ENCODE measurements around the gene CUEDC1.

CUEDC1 gene

DNA sequence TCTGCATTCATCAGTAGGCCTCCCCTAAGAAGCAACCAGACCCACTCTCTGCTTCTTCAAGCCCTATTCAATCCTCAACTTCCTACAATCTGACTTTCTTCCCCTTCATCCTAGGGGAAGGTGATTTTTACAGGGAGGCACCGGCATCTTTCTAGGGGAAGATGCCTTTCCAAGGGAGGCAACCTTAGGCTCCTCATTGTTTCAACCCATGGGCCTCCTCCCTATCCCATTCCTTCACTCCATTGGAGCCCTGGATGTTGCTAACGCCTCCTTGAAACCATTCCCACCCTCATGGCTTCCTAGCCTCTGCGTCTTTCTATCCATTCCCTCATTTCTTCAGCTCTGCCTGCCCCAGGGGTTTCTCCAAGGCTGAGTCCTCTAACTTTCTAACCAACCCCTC, 2.7 kb upstream of the CUEDC1 start:
- no peak for DNase-seq (ENCODE audit: low spot score)

DNA sequence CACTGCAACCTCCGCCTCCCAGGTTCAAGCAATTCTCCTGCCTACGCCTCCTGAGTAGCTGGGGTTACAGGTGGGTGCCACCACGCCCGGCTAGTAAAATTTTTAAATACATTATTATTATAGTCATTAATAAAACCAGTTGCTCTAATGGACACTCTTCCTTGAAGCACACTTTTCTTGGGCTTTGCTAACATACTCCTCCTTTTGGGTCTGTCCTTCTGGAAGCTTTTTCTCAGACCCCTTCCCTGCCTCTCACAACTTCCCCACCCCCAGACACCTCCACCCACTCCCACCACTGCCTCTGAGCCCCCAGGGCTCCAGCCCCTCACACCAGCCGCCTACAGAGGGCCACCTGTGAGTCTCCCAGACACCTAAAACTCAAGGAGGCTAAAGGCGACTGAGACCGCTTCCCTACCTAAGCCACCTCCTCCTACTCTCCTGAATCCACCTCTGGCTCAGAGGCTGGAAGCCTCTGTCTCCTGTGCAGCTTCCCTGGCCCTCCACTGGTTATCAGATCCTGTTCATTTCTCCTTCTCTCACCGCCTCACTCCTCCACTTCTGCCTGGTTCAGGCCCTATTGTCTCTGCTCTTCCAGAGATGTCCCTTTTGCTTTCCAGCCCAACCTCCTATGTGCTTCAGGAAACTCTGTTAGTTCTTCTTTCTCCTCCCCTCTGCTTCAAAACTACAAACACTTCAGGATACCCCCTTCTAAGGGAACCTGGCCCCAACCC, 2.1 kb upstream of the CUEDC1 start:
- no peak for DNase-seq (ENCODE audit: low spot score)

DNA sequence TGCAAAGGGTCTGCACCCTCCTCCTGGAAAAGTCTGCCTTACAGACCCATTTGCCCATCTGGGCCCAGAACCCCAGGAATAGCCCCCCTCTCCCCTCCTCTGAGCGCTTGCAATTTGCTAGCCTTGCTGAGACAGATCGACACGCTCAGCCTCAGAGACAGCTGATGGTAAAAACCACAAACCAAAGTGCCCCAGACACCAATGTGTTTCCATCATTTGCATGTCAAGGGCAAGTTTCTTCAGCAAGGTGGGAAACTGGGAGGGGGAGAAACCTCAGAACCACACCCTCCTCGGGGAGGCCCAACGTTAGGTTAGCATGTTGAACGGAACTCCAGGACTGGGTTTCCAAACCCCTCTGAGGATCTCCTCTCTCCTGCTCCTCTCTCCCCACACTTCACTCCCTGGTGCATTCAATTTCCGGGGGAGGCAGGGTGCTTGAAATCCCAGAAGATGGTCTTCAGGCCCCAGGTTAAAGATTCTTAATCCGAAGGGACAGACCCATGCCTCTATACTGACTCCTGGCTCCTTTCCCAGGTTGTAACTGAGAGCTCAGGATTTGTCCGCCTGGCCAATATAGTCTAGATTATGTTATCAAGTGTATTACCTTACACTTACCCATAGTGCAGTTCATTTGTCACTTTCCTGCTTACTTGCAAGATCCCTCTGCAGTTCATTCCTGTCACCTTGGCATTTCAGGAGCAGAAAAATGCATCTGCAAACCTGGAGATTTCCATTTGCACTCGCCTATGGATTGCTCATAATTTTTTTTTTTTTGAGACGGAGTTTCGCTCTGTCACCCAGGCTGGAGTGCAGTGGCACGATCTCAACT, 1.3 kb upstream of the CUEDC1 start:
- DNase-seq (ENCODE audit: low spot score): no peak

DNA sequence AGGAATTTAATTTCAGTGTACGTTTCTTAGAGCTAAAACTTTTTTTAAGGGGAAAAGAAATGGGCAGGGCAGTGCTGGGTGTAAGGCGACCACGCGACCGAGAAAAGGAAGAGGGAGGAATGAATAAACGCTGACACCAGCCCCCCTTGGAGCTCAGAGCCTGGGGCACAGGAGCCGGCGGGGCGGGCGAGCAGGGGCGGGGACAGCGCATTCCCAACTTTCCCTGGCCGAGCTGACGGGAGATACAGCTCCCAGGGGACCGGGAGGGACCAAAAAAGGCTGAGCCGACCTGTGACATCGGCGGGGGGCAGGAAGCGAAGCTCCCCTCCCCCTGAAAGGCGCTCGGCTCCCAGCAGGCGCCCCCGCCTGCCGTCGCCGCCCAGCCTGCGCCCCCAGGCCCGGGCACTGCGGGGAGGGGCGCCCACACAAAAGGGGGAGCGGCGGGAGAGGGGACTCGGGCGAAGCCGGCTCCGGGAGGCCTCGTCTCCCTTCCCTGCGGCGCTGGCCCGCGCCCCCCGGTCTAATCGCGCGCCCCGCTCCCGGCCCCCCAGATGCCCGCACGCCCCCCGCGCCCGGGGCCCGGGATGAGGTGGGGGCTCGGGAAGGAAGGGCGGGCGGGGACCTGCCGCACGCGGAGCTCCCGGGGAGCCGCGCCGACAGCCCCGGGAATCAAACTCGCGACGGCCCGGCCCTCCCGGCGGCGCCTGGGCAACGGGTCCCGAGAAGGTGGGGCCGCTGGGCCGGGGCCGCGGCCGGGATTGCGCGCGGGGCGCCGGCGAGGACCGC, 622 bp downstream of the CUEDC1 start:
- DNase-seq (ENCODE audit: low spot score): peak; percentile 59

DNA sequence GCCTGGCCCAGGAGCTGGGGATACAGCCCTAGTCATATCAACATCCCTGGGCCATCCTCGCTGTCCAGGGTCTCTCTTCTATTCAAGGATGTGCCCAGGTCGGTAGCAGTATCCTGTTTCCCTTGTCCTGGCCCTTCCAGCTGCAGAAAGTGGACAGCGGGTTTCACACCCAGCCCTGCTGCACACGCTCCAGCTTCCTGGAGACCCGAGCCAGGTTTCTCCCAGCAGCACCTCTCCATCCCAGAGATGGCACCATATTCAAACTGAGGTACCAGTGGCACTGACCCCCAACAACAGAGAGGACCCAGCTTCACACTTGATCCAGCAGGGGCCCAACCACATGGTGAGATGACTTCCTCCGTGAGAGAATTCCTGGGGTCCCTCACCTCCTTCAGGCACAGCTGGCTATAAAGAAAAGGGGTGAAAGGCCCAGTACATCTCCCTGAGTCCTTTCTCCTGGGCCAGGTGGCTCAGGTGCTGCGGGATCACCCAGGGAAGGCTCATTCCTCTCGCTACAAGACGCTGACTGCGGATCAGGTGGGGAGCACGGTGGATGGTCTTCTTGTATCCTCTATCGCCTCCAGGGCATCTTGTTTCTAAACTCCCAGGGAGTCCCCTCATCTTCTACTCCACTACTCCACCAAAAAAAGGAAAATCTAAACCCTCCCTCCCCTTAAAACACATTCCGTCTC, 1.4 kb downstream of the CUEDC1 start:
- no peak for DNase-seq (ENCODE audit: low spot score)

DNA sequence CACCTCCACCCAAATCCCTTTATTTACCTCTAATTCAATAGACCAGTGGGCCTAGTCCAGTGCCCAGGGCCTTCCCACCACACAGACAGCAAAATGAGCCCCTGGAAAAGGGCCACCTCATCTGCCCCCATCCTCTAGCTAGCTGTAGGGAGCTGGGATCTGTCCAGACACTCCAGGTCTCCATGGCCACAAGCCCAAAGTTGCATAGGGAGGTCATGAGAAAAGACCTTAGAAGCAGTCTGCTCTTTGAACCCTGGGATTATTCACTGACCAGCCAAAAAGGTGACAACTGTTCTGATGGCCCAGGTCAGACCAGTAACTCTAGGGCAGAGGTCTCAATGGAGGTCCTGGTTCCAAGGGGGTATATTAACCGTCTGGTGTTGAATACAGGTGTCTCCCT, 2.0 kb downstream of the CUEDC1 start:
- DNase-seq (ENCODE audit: low spot score): no peak

DNA sequence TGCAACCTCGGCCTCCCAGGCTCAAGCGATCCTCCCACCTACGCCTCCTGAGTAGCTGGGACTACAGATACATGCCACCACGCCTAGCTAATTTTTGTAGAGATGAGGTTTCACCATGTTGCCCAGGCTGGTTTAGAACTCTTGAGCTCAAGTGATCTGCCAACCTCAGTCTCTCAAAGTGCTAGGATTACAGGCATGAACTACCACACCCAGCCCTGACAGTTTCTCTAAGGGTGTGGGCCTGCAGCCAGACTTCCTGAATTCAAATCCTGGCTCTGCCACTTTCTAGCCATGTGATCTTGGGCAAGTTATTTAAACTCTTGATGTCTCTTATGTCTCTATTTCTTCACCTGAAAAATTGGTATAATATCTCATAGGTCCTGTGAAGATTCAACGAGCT, 5.6 kb downstream of the CUEDC1 start:
- DNase-seq (ENCODE audit: low spot score): no peak

DNA sequence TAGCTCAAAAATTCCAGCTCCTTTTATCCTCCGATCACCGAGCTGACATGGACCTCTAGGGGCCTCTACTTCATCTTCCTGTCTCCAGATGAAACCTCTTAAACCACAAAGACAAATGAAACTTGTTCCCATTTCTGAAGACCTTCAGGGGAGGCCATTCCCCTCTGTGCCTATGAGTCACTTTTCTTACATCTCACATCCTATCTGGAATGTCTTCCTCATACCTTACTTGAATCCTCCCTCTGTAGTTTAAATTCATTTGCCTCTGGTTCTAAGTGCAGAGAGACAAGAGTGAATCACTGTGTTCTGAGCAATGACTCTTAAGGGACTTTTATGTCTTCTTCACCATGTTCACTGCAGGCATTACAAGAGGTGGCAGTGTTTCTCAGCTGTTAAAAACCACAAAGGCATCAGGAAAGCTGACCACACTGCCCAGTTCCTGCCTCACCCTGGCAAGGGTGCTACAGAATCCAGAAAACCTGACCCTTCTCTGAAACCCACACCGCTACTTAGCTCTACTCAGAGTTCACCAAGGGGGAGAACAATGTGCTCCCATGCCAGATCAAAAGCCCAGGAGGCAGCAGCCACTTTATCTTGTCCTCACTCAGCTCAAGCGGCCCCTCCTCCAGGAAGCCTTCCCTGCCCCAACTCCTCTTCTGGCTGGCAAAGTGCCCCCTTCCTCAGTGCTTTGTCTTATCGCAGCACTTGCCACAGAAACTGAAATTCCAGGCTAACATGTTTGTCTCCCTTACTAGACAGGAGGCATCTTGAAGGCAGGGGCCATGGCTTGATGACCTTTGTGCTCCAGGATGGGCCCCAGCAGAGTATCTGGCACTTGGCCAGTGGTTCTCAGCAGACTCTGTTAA, 6.4 kb downstream of the CUEDC1 start:
- peak; percentile 88 for DNase-seq (ENCODE audit: low spot score)

DNA sequence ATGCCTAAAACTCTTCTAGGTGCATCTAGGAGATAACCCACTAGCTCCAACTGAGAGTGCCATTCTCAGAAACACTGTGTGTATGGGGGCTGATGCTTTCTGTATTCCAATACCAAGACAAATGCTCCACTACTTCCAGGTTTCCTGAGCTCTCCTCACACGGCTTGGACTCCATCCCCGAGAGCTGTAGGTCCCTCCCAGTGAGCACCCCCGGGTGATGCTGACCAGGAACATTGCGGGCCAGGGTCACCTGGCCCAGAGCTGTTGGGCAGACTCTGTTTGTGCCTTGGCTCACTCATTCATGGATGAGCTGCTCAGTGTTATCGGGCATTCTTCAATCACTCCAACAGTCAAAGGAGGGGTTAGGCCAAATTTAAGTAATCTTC, 7.0 kb downstream of the CUEDC1 start:
- DNase-seq (ENCODE audit: low spot score): no peak

DNA sequence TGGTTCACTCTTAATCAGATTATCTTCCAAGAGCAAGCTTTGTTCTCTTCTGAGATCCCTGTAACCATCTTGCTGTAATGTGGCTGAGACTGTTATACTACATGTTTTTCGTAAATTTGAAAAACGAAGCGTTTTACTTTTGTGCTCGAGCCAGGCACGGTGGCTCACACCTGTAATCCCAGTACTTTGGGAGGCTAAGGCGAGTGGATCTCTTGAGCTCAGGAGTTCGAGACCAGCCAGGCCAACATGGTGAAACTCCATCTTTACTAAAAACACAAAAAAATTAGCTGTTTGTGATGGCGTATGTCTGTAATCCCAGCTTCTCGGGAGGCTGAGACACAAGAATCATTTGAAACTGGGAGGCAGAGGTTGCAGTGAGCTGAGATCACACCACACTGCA, 7.8 kb downstream of the CUEDC1 start:
- no peak for DNase-seq (ENCODE audit: low spot score)

DNA sequence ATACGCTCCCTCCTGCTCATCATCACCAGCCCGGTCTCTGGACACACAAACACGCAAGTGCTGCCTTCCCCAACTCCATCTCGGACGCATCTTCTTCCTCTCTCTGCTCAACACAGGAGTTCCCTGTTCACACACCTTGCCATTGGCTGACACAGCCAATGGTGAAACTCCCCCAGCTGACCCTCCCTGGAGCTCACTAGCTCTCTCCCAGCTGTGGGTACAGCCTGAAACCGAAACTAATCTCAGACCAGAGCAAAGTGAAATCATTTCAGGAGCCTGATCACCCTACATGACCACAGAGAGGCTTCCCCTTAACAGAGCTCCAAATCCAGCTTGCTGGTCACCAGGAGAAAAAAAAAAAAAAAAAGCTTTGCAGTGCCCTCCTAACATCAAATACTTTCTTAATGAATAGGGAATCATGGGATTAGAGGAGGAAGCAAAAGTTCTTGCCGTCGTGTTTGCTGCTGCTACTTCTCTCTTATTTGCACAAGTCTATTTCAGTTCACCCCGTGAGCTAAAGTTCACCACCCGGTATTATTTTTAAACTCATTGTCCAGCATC, 8.3 kb downstream of the CUEDC1 start:
- no peak for DNase-seq (ENCODE audit: low spot score)

DNA sequence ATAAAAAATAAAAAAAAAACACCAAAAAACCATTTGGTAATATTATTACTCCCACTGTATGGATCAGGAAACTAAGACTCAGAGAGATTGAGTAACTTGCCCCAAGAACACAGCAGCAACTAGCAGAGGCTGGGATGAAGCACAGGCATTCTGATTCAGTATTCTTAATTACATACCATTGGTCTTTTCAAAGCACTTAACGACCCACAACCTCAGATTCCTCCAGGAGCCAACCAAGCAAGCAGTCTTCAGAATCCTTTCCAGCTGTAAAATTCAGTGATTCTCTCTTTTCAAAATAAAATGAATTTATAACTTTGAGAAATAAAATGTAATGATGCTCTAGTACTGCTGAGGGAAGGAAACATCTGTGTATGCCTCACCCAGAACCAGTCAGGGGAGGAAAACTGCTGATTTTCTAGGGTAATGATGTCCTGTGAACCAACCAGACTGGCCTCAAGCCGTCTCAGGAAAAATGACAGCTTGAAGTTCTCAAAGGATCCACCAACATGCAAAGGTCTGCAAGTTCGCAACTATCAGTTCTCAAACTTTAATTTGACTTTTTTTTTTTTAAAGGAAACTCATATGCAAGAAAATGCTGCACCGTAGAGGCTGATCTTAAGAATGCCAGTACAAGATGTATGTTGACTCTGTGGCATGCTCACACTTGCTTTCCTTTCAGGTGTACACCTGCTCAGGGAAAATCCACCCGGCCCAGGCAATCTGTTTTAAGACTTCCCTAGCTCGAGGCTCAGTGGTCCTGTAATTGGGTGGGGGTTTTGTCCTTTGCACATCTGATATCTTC, 9.0 kb downstream of the CUEDC1 start:
- DNase-seq (ENCODE audit: low spot score): no peak

DNA sequence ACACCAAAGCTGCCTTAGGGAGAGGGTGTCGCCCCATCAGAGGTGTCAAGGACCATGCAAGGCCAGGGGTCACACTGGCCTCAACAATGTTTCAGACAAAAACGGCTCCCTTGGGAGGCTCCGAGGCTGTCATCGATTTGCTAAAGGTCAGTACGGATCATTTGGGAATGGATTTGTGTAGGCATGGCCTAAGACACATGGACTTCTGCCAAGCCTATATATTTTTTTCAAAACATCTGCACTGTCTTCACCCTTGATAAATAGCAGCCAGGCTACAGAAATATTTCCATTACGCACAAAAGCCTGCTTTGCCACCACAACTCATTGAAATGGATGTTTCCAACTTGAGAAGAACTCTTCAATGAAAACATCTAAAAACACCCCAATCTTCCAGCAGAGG, 10.3 kb downstream of the CUEDC1 start:
- no peak for DNase-seq (ENCODE audit: low spot score)

DNA sequence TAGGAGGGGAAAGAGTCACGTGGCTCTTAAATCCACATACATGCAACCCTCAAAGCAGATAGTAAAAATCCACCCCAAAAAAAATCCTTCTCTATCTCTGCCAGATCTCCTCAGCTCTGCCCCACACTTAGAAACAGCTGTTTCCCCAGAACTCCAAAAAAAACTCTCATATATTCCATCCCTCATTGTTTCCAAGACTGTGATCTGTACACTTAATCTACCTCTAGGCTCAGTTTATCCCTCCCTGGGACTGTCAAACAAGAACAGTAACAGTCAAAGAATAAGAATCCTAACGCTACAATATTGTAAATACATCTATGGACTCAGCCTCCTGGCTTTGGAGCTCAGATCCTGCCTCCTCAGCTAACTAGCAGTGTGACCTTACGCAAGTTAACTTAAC, 11.6 kb downstream of the CUEDC1 start:
- DNase-seq (ENCODE audit: low spot score): no peak

DNA sequence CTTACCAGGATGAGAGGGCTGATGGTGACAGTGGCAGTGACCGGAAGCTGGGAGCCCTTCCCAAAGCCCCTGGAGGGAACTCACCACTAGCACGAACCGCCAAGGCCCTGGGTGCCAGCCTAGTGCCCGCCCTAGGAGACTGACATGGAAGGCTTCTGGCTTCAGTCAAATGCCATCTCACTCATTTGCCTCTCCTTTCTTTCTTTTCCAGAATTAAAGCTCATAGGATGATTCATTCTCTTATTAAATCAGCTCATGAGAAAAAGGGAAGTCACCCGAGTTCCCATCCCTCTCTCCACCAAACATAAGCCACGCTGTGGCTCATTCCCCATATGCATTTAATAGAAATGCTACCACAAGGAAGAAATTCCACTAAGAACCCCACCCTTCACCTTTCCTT, 12.1 kb downstream of the CUEDC1 start:
- DNase-seq (ENCODE audit: low spot score): no peak

DNA sequence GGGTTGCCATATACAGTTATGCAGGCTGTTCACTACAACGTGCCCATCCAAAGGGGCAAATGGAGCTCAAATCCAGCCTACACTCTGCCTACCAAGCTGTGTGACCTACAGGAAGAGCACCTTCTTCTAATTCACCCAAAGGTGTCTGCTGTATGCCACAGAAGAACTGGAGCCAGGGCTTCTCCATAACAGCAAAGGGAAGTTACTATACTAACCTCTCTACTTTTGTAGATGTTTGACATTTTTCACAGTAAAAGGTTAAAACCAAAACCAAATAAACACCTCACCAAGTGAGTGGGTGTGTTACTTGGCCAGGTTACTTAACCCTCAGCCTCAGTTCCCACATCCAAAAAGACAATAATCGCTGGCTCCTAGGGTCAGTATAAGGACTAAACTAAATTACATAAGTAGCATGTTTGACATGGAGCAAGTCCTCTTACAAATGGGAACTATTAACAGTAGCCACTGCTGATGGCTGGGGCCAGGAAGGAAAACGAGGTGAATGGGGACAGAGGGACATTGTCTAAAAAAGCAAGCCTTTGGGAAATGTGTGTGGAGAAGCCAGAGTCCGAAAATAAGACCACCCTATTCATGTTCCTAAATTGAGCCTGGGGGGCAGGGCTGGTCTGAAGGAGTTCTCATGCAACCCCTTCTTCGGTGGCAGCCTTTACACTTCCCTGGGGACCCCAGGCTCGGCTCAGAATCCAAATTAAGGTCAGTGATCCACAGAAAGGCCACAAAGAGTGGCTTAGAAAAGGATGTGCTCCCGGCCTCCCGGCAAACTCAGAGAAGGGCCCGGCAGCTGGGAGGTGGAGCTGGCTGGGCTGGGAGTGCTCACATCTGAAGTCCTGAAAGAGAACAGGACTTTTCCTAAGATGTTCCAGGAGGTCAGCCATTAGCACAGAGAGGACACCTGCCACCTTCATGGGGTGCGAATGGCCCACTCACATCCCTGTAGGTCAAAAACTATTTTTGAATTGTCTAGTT, 13.5 kb downstream of the CUEDC1 start:
- DNase-seq (ENCODE audit: low spot score): no peak

DNA sequence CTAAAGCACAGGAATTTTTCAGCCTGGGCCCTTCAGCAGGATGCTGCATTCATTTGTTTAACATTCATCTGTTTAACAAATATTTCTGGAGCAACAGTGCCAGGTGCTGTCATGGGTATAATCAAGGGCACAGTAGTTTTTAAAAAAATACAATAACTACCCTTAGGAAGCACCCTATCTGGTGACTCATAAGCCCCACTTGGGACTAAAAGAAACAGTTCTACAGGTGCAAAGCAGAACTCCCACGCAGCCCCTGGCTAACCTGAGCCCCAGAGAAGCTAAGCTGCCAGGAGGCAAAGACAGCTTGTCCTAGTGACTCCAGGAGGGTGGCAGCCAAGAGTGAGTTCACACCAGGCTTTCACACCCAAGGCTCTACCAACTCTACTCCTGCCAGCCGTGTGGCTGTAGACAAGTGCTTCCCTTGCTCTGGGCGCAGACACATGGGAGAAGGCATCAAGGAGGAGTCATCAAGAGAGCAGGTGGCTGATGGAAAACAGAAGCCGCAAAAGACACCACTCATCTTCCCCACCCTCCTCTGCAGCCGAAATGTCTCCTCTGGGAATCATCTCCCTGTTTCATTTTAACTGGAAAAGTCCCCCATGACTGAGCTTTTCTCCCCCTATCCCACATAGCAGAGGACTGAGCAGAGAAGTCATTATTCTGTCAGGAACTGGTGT, 14.4 kb downstream of the CUEDC1 start:
- no peak for DNase-seq (ENCODE audit: low spot score)

DNA sequence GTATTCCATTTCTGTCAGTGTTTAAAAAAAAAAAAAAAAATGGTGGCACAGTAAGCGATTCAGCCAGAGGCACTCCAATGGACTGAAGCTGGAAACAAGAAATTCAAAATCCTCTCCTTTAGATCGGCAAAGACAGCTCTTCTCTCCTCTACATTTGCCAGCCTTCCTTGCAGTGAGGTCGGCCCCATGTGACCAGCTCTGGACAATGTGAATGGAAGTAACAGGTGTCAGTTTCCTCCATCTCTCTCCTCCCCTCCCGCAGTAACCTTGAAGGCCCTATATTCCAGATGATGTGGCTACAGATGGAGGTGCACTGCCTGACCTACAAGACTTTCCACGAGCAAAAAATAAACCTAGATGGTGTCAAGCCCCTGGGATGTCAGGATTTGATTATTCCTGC, 15.0 kb downstream of the CUEDC1 start:
- DNase-seq (ENCODE audit: low spot score): no peak
